GM03348 (cell line): ENCODE data around the gene DSCAM.
"Not testable (repeated sequence)": the region's sequence is repeated elsewhere in the genome, so short reads cannot be mapped to it uniquely, and the experiment has no call there.

Experiments used
- DNase-seq: peaks from one replicate; pipeline ENCODE4 v3.0.0; 2012; ENCODE audit warnings: low spot score

DSCAM gene

GRCh38 chr21:40300300-40300699 is 546.7 kb downstream of the DSCAM start:
- no peak for DNase-seq

- no peak for DNase-seq
Measured at GRCh38 chr21:40299451-40299850, 547.5 kb downstream of the DSCAM start.

- no peak for DNase-seq
Measured at GRCh38 chr21:40294345-40294744, 552.6 kb downstream of the DSCAM start.

GRCh38 chr21:40291560-40291959 is 555.4 kb downstream of the DSCAM start:
- no peak for DNase-seq

GRCh38 chr21:40284409-40284808 is 562.5 kb downstream of the DSCAM start:
- no peak for DNase-seq

- DNase-seq = no peak
Measured at GRCh38 chr21:40282912-40283886, 563.8 kb downstream of the DSCAM start.

GRCh38 chr21:40278345-40278744 is 568.6 kb downstream of the DSCAM start:
- DNase-seq = no peak

- DNase-seq = no peak
Measured at GRCh38 chr21:40276001-40276400, 571.0 kb downstream of the DSCAM start.

- DNase-seq = no peak
Measured at GRCh38 chr21:40272037-40272436, 574.9 kb downstream of the DSCAM start.

GRCh38 chr21:40271164-40271563 is 575.8 kb downstream of the DSCAM start:
- no peak for DNase-seq

GRCh38 chr21:40270047-40270446 is 576.9 kb downstream of the DSCAM start:
- no peak for DNase-seq

GRCh38 chr21:40269239-40269638 is 577.7 kb downstream of the DSCAM start:
- DNase-seq = no peak

- not testable (repeated sequence) for DNase-seq
Measured at GRCh38 chr21:40258456-40258855, 588.5 kb downstream of the DSCAM start.

- DNase-seq = no peak
Measured at GRCh38 chr21:40257342-40257741, 589.6 kb downstream of the DSCAM start.

- no peak for DNase-seq
Measured at GRCh38 chr21:40255518-40256444, 591.2 kb downstream of the DSCAM start.

GRCh38 chr21:40254540-40255465 is 592.2 kb downstream of the DSCAM start:
- DNase-seq = no peak

- no peak for DNase-seq
Measured at GRCh38 chr21:40253112-40253511, 593.8 kb downstream of the DSCAM start.

GRCh38 chr21:40250514-40251294 is 596.3 kb downstream of the DSCAM start:
- DNase-seq = no peak

- no peak for DNase-seq
Measured at GRCh38 chr21:40244981-40245380, 602.0 kb downstream of the DSCAM start.

GRCh38 chr21:40243685-40244084 is 603.3 kb downstream of the DSCAM start:
- no peak for DNase-seq
